ENCODE data around the gene MDFIC. TPM values are rescaled to one million over a fixed set of nuclear protein-coding genes. Genes with fewer than 3 reads are reported as not detected.

The MDFIC gene
- total and polyA plus RNA-seq, 2 experiments from 2014 or later: 3.0 to 5.2 TPM

- Histone ChIP-seq H3K9me2 (ENCODE audit: insufficient read depth) (no peaks in the 10 kb centered on the region), H3K27me3 (ENCODE audit: insufficient read depth) (no peaks in the 10 kb centered on the region), H2AFZ (no peak overlapping the region), H3K4me1 (ENCODE audit: insufficient read depth) (peaks cover 17% of the 10 kb centered on the region), H3K27ac (ENCODE audit: low read depth) (no peak overlapping the region), H3F3A (replicated peaks; ENCODE audit: low read depth) (no peaks in the 10 kb centered on the region), H4K20me1 (replicated peaks; ENCODE audit: insufficient read depth) (no peaks in the 10 kb centered on the region), H3K4me3 (no peak overlapping the region), H3K36me3 (ENCODE audit: insufficient read depth) (no peaks in the 10 kb centered on the region), H3K79me2 (replicated peaks; ENCODE audit: insufficient read depth) (no peaks in the 10 kb centered on the region), H3K4me2 (no peak overlapping the region)
- Mint-ChIP-seq H3K27ac (no peak overlapping the region), H3K4me1 (peaks cover 11% of the 10 kb centered on the region), H3K36me3 (ENCODE audit: low read depth) (no peaks in the 10 kb centered on the region; the same call in 2 of the 3 replicates), H3K9me3 (no peaks in the 10 kb centered on the region), H3K27me3 (ENCODE audit: insufficient read depth, low read depth, poor library complexity) (no peaks in the 10 kb centered on the region), H3K4me3 (no peak overlapping the region)
- no peak for DNase-seq (ENCODE audit: low spot score)
- ATAC-seq: no peak; the same call in 2 of the 3 replicates
- no peak for TF ChIP-seq ZNF462 (CRISPR knock-in tag; IDR thresholded peaks at IDR 0.05)
- TF ChIP-seq NANOG (IDR thresholded peaks at IDR 0.05; ENCODE audit: borderline replicate concordance): no peak
- no peak for TF ChIP-seq POLR2AphosphoS5 (IDR thresholded peaks at IDR 0.05; ENCODE audit: low read depth)
- no peak for TF ChIP-seq ZNF331 (CRISPR knock-in tag; IDR thresholded peaks at IDR 0.05; ENCODE audit: low read depth)
- TF ChIP-seq EZH2 (IDR thresholded peaks at IDR 0.05; ENCODE audit: low read depth, unreplicated experiment): no peak
- TF ChIP-seq REST (IDR thresholded peaks at IDR 0.05; ENCODE audit: unreplicated experiment): no peak
- no peak for TF ChIP-seq JUNB (IDR thresholded peaks at IDR 0.05; ENCODE audit: unreplicated experiment)
- TF ChIP-seq CREB1 (CRISPR knock-in tag; IDR thresholded peaks at IDR 0.05; ENCODE audit: low read depth): no peak
- no peak for TF ChIP-seq ETS1 (IDR thresholded peaks at IDR 0.05)
Observed at GRCh38 chr7:115013886-115014285, 92.0 kb downstream of the MDFIC start.
